Neural progenitor cell (in vitro differentiated cells): Measurements from ENCODE around the gene NDUFA13. TPM values are rescaled to one million over a fixed set of nuclear protein-coding genes. Genes with fewer than 3 reads are reported as not detected.

Source experiments
- DNase-seq: peaks from one replicate; pipeline ENCODE4 v3.0.0-alpha.2; 2016; ENCODE audit warnings: low spot score
- H2AFZ ChIP-seq: fragments of 200-600 bp; sonication (generic); replicated peaks from 2 replicates; pipeline ENCODE4 v1.6.1; 2016; ENCODE audit warnings: antibody characterized with exemption
- H3F3A ChIP-seq: fragments of 200-600 bp; sonication (generic); 2 replicates; pipeline ENCODE4 v1.6.1; 2016; ENCODE audit warnings: antibody characterized with exemption, low read depth
- H3K27ac ChIP-seq: fragments of 200-600 bp; sonication (generic); 2 replicates; pipeline ENCODE4 v1.5.1; 2016; ENCODE audit warnings: mild to moderate bottlenecking
- H3K27me3 ChIP-seq: fragments of 200-600 bp; sonication (generic); 2 replicates; pipeline ENCODE4 v1.6.1; 2016; ENCODE audit warnings: mild to moderate bottlenecking, moderate library complexity
- H3K36me3 ChIP-seq: fragments of 200-600 bp; sonication (generic); 2 replicates; pipeline ENCODE4 v1.5.1; 2016
- H3K4me1 ChIP-seq: fragments of 200-600 bp; sonication (generic); 2 replicates; pipeline ENCODE4 v1.6.1; 2016; ENCODE audit warnings: mixed run types
- H3K4me2 ChIP-seq: fragments of 200-600 bp; sonication (generic); 2 replicates; pipeline ENCODE4 v1.6.1; 2016
- H3K4me3 ChIP-seq: fragments of 200-600 bp; sonication (generic); 2 replicates; pipeline ENCODE4 v1.5.1; 2016
- H3K79me2 ChIP-seq: fragments of 200-600 bp; sonication (generic); 2 replicates; pipeline ENCODE4 v1.6.1; 2016; ENCODE audit warnings: low read depth
- H3K9ac ChIP-seq: fragments of 200-600 bp; sonication (generic); 2 replicates; pipeline ENCODE4 v1.6.1; 2016
- H3K9me3 ChIP-seq: fragments of 200-600 bp; sonication (generic); 2 replicates; pipeline ENCODE4 v1.5.1; 2016; ENCODE audit warnings: low read depth
- H4K20me1 ChIP-seq: fragments of 200-600 bp; sonication (generic); 2 replicates; pipeline ENCODE4 v1.6.1; 2016; ENCODE audit warnings: low read depth
- H3K27ac Mint-ChIP-seq: 3 replicates; pipeline ENCODE4 v1.8.0; 2021; ENCODE audit warnings: mixed read lengths
- H3K27me3 Mint-ChIP-seq: 2 replicates; pipeline ENCODE4 v1.8.0; 2022; ENCODE audit warnings: low read depth, mild to moderate bottlenecking, inconsistent platforms, moderate library complexity, mixed read lengths; ENCODE audit not compliant: insufficient read depth
- H3K36me3 Mint-ChIP-seq: 3 replicates; pipeline ENCODE4 v1.8.0; 2021; ENCODE audit warnings: mixed read lengths
- H3K4me1 Mint-ChIP-seq: 3 replicates; pipeline ENCODE4 v1.8.0; 2021; ENCODE audit warnings: mixed read lengths
- H3K4me3 Mint-ChIP-seq: 3 replicates; pipeline ENCODE4 v1.8.0; 2021; ENCODE audit warnings: mild to moderate bottlenecking, moderate library complexity, mixed read lengths
- H3K9me3 Mint-ChIP-seq: 3 replicates; pipeline ENCODE4 v1.8.0; 2020; ENCODE audit warnings: mixed read lengths
- EZH2 ChIP-seq: fragments of 200-600 bp; sonication (generic); IDR thresholded peaks from 2 replicates; pipeline ENCODE4 v1.6.1; 2017; ENCODE audit warnings: antibody characterized with exemption, mild to moderate bottlenecking, moderate library complexity
- EZH2phosphoT487 ChIP-seq: fragments of 200-600 bp; sonication (generic); IDR thresholded peaks from 2 replicates; pipeline ENCODE4 v1.6.1; 2017; ENCODE audit warnings: antibody characterized with exemption
- total RNA-seq: library from RNA; depleted of rRNA; stranded (reverse); fragments of >200 nt; gene quantifications from 2 replicates; pipeline ENCODE4 v1.2.3, GENCODE V29; 2015; ENCODE audit warnings: low replicate concordance
- TF ChIP-seq, protein P1 (sequence below): fragments of 200-600 bp; sonication (generic); IDR thresholded peaks from 2 replicates; pipeline ENCODE4 v1.5.1; 2017; ENCODE audit warnings: antibody characterized with exemption, mild to moderate bottlenecking

Gene NDUFA13
- total RNA-seq, 1 donor from 2014 or later, result 78.6 TPM

DNA sequence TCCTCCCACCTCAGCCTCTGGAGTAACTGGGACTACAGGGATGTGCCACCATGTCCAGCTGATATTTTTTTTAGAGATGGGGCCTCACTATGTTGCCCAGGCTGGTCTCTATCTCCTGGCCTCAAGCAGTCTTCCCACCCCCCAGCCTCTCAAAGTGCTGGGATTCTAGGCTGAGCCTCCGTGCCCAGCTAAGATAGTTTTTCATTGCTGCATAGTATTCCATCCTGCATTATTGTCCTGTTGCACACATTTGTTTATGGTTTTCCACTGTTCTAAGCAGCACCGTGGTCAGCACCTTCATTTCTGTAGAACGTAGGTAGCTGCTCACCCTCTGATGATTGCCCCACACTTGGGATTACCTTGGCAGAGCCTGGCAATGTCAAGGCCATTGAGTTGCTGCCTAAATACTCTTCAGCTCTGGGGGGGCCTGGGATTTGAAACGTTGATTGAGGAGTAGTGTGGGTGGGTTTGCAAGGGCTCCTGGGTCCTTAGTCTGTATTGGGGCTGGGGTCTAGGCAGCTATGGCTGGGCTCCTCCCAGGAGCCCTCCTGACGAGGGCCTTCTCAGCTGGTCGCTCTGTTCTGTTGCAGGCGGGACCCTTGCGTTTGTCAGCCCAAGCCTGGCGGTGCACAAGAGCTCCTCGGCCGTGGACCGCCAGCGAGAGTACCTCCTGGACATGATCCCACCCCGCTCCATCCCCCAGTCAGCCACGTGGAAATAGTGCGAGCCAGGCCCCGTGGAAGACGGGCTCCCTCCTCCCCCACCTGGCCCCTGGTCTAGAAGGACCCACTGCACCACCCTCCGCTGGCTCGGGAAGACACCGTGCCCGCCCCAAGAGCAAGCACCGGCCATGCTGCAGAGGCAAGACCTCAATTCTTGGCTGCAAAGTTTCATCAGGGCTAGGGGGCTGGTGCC lies 11.0 kb upstream of the NDUFA13 start:
- TF ChIP-seq, protein P1, sequence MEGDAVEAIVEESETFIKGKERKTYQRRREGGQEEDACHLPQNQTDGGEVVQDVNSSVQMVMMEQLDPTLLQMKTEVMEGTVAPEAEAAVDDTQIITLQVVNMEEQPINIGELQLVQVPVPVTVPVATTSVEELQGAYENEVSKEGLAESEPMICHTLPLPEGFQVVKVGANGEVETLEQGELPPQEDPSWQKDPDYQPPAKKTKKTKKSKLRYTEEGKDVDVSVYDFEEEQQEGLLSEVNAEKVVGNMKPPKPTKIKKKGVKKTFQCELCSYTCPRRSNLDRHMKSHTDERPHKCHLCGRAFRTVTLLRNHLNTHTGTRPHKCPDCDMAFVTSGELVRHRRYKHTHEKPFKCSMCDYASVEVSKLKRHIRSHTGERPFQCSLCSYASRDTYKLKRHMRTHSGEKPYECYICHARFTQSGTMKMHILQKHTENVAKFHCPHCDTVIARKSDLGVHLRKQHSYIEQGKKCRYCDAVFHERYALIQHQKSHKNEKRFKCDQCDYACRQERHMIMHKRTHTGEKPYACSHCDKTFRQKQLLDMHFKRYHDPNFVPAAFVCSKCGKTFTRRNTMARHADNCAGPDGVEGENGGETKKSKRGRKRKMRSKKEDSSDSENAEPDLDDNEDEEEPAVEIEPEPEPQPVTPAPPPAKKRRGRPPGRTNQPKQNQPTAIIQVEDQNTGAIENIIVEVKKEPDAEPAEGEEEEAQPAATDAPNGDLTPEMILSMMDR, result no peak
- TF ChIP-seq EZH2, result no peak
- no peak for TF ChIP-seq EZH2phosphoT487
- Histone ChIP-seq H3K4me1 (no peaks in the 10 kb centered on the region), H2AFZ (no peak overlapping the region), H3K36me3 (no peaks in the 10 kb centered on the region), H3K9ac (no peak overlapping the region), H4K20me1 (peaks cover 2% of the 10 kb centered on the region), H3F3A (peaks cover 6% of the 10 kb centered on the region), H3K4me3 (no peak overlapping the region), H3K27me3 (no peaks in the 10 kb centered on the region), H3K27ac (no peak overlapping the region), H3K9me3 (no peaks in the 10 kb centered on the region), H3K4me2 (no peak overlapping the region), H3K79me2 (no peaks in the 10 kb centered on the region)
- H3K4me3 Mint-ChIP-seq, result no peak overlapping the region
- peaks cover 31% of the 10 kb centered on the region for H3K36me3 Mint-ChIP-seq
- H3K27ac Mint-ChIP-seq, result no peak overlapping the region
- no peak for DNase-seq
- H3K27me3 Mint-ChIP-seq, result peaks cover 2% of the 10 kb centered on the region
- no peaks in the 10 kb centered on the region for H3K9me3 Mint-ChIP-seq
- H3K4me1 Mint-ChIP-seq, result no peaks in the 10 kb centered on the region

DNA sequence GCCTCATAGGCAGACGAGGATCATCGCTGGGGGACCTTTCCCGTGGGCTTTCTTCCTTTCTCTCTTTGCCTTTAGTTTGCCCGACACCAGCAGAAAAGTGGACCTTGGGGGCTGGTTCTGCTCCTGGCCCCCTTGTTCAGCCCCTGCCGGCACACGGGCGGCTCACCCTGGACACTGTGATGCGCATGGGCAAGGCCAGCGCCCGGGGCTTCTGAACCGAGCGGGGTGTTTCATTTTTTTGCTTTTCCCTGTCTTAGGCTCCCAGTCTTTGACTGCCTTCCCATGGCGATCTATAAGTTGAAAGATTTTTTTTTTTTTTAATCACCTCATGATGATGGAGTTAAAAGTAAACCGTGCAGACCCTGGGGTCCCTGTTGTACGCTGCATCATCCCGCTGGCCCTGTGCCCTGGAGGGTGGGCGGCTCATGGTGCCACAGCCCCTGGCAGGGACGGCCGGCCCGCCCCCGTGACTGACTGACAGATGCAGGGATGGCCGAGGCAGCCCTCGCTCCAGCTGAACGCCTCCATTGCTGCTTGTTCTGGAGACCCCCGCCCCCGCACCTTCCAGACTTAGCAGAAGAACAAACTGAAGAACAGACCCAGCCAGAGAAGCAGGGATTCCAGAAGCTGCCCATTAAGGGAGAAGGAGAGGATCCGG lies 10.2 kb upstream of the NDUFA13 start:
- peaks cover 10% of the 10 kb centered on the region for H3F3A ChIP-seq
- Mint-ChIP-seq H3K9me3 (no peaks in the 10 kb centered on the region), H3K4me3 (no peak overlapping the region), H3K36me3 (peaks cover 28% of the 10 kb centered on the region), H3K27me3 (peaks cover 2% of the 10 kb centered on the region), H3K27ac (peak overlapping the region; percentile 33), H3K4me1 (no peaks in the 10 kb centered on the region)
- H2AFZ ChIP-seq, result no peak overlapping the region
- no peak overlapping the region for H3K4me3 ChIP-seq
- H3K9ac ChIP-seq, result no peak overlapping the region
- H3K27me3 ChIP-seq, result no peaks in the 10 kb centered on the region
- DNase-seq, result no peak
- H3K36me3 ChIP-seq, result no peaks in the 10 kb centered on the region
- no peaks in the 10 kb centered on the region for H3K79me2 ChIP-seq
- H3K9me3 ChIP-seq, result no peaks in the 10 kb centered on the region
- TF ChIP-seq, protein P1, result no peak
- TF ChIP-seq EZH2 (no peak), EZH2phosphoT487 (no peak)
- no peak overlapping the region for H3K27ac ChIP-seq
- H4K20me1 ChIP-seq, result peaks cover 2% of the 10 kb centered on the region
- no peaks in the 10 kb centered on the region for H3K4me1 ChIP-seq
- no peak overlapping the region for H3K4me2 ChIP-seq

DNA sequence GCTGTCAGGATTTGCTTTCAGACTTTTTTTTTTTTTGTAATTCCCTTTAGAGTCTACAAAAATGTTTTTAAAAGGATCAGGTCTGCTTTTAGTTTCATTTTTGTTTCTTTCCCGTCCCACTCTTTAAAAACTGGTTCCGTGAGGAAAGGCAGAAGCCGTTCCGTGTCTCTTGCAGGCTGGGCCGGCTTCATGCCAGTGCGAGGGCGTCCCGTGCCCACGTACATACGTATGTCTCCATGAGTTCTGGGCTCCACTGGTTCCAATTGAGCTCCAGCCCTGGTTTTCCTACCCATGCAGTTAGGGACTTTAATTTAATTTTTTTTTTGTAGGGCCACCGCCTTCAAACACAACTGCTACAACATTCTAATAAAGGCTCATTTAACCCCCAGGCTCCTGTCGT lies 9.4 kb upstream of the NDUFA13 start:
- Histone ChIP-seq H2AFZ (no peak overlapping the region), H3K79me2 (no peaks in the 10 kb centered on the region), H3K4me3 (no peak overlapping the region), H3K4me2 (no peak overlapping the region), H3F3A (peaks cover 10% of the 10 kb centered on the region), H3K36me3 (no peaks in the 10 kb centered on the region), H3K9ac (no peak overlapping the region), H3K9me3 (no peaks in the 10 kb centered on the region), H3K4me1 (no peaks in the 10 kb centered on the region), H4K20me1 (peaks cover 2% of the 10 kb centered on the region), H3K27me3 (no peaks in the 10 kb centered on the region), H3K27ac (no peak overlapping the region)
- no peak for DNase-seq
- TF ChIP-seq EZH2phosphoT487, result no peak
- TF ChIP-seq, protein P1, result no peak
- no peak for TF ChIP-seq EZH2
- Mint-ChIP-seq H3K4me1 (no peaks in the 10 kb centered on the region), H3K27me3 (peaks cover 2% of the 10 kb centered on the region), H3K36me3 (peaks cover 26% of the 10 kb centered on the region), H3K9me3 (no peaks in the 10 kb centered on the region), H3K4me3 (no peak overlapping the region), H3K27ac (no peak overlapping the region)
